Small intestine (tissue), 7 donors: ENCODE results near the gene PANX2. TPM values are rescaled to one million over a fixed set of nuclear protein-coding genes. Genes with fewer than 3 reads are reported as not detected.

ENCODE experiments used
- DNase-seq, 2 donors: peaks; one replicate each; pipeline versions ENCODE4 v3.0.0 to v3.0.0-alpha.2; 2013
- FAIRE-seq: peaks from 2 replicates; lab custom pipeline; 2012; peaks lifted over from hg19 to GRCh38; lab: Jason Lieb, UNC
- H3K27ac ChIP-seq, 3 donors: one replicate each; pipeline ENCODE4 v1.5.1; 2013; ENCODE audit warnings: low read length in 2 of 3, mild to moderate bottlenecking in 2 of 3, control low read depth in 1 of 3, inconsistent platforms in 1 of 3, low read depth in 1 of 3, moderate library complexity in 1 of 3
- H3K27me3 ChIP-seq, 3 donors: one replicate each; pipeline ENCODE4 v1.6.1; 2013; ENCODE audit warnings: low read length in 3 of 3, inconsistent platforms in 1 of 3; ENCODE audit not compliant: control insufficient read depth in 3 of 3, insufficient read depth in 3 of 3
- H3K36me3 ChIP-seq, 3 donors: one replicate each; pipeline ENCODE4 v1.6.1; 2013; ENCODE audit warnings: low read length in 3 of 3, inconsistent platforms in 1 of 3, low read depth in 1 of 3, mild to moderate bottlenecking in 1 of 3, moderate library complexity in 1 of 3; ENCODE audit not compliant: control insufficient read depth in 3 of 3, insufficient read depth in 2 of 3
- H3K4me1 ChIP-seq, 3 donors: one replicate each; pipeline ENCODE4 v1.6.1; 2013; ENCODE audit warnings: low read length in 2 of 3, inconsistent platforms in 1 of 3, low read depth in 1 of 3, mild to moderate bottlenecking in 1 of 3, moderate library complexity in 1 of 3; ENCODE audit not compliant: control insufficient read depth in 3 of 3, insufficient read depth in 2 of 3
- H3K4me3 ChIP-seq, 3 donors: one replicate each; pipeline ENCODE4 v1.5.1; 2013; ENCODE audit warnings: low read length in 3 of 3, control low read depth in 1 of 3, inconsistent platforms in 1 of 3, low read depth in 1 of 3, mild to moderate bottlenecking in 1 of 3, moderate library complexity in 1 of 3
- H3K9me3 ChIP-seq, 2 donors: one replicate each; pipeline ENCODE4 v1.6.1; 2013; ENCODE audit warnings: low read depth in 1 of 2, low read length in 1 of 2; ENCODE audit not compliant: control insufficient read depth in 2 of 2, insufficient read depth in 1 of 2
- WGBS, 3 donors: extraction: QIAGEN DNeasy Blood & Tissue Kit; methylation state at CpG; one replicate each; pipeline ENCODE4 v1.1.7; 2013; 5-methylcytosine and 5-hydroxymethylcytosine counted together
- polyA plus RNA-seq, 4 donors: library from polyadenylated mRNA; stranded (reverse) in 3 of 4; unstranded in 1 of 4; fragments of 200-250 nt in 3 of 4; fragments of 120-200 nt in 1 of 4; gene quantifications; one replicate each; pipeline versions ENCODE4 v1.2.1 to v1.2.3, GENCODE V29; 2013
- donor health status: healthy with polysubstance abuse.
- donor health status: control.
- donor health status: control.
- donor health status: Bipolar disorder and iron deficiency.
- donor health status: healthy.

The PANX2 gene
- polyA plus RNA-seq, 4 donors: 0.12 to 0.36 TPM; not detected in 2

GRCh38 chr22:50178471-50178864, 7.9 kb downstream of the PANX2 start:
- no peaks in the 10 kb centered on the region for H3K27me3 ChIP-seq
- WGBS, 3 donors: 61 to 74% (median 65%) methylated on average over 21 to 22 of the region's 22 CpGs
- no peak overlapping the region for H3K4me3 ChIP-seq
- no peaks in the 10 kb centered on the region for H3K9me3 ChIP-seq
- H3K27ac ChIP-seq: no peak overlapping the region
- FAIRE-seq (no peak), DNase-seq (no peak)
- H3K4me1 ChIP-seq: no peaks in the 10 kb centered on the region
- H3K36me3 ChIP-seq: no peaks in the 10 kb centered on the region

DNA sequence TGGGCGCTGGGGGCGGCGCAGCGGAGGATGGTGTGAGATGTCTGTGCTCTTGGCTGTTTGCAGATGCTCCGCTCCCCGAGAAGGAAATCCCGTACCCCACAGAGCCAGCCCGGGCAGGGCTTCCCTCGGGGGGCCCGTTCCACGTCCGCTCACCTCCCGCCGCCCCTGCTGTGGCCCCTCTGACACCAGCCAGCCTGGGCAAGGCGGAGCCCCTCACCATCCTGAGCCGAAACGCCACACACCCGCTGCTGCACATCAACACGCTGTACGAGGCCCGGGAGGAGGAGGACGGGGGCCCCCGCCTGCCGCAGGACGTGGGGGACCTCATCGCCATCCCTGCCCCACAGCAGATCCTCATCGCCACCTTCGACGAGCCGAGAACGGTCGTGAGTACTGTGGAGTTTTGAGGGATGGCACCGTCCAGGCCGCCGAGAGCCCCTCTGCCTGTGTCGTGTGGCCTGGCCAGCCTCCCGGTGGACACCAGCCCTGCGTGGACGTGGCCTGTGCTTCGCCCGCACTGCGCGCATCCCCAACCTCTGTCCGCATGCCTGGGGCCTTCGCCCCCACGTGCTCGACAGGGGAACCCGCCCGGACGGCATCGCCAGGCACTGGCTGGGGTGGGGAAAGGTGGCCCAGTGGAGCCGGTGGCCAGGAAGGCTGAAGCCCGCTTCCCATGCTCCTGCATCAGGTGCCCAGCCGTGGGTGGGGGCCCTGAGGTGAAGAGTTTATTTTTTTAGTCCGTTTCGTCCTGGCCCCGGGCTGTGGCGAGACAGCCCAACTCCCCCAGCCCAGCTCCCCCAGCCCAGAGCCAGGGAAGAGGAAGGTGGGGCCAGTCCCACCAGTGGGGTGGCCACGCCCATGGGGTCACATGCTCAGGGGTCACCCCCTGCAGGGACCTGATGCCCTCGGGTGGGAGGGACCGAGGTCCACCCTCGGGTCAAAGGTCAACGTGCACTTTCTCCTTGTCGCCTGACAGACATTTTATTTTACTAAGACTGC, 8.6 kb downstream of the PANX2 start:
- Histone ChIP-seq H3K27ac (no peak overlapping the region), H3K4me3 (no peak overlapping the region), H3K9me3 (no peaks in the 10 kb centered on the region), H3K4me1 (peaks cover 0 to 3% (median 0%) of the 10 kb centered on the region in 3 donors), H3K27me3 (no peaks in the 10 kb centered on the region), H3K36me3 (no peaks in the 10 kb centered on the region)
- DNase-seq (no peak), FAIRE-seq (no peak)
- WGBS, 3 donors: 75 to 81% (median 79%) methylated on average over 55 to 64 of the region's 64 CpGs

DNA sequence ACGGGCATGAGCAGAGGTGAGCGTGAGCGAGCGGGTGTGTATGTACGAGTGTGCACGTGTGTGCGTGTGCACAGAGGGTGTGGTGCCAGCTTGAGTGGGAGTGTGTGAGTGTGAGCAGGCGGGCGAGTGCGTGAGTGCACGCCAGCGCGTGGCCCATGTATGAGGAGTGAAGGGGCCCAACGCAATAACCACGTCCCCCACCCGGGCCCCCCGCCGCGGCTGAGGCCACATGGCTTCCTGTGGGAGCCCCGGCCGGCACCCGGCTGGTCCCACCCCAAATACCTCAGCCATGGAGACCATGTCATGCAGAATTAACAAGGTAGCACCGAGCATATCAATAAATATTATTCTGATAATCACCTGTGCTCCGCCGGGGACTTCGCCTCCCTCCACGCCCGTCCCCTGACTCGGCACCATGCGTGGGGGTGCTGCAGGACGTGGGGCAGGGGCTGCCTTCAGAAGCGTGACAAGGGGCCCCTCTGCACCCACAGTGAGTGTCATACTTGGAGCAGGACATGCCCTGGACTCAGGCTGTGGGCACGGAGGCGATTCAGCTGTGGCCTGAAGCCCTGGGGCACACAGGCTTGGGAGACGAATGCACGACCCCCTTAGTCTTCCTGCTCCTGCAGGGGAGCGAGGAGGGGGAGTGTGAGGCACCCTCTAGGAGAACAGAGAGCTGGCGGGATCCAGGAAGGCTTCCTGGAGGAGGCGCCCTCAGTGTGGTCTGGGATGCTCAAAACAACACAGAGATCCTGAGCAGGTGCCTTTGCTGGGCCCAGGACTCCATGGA, 9.6 kb downstream of the PANX2 start:
- Histone ChIP-seq H3K36me3 (no peaks in the 10 kb centered on the region), H3K27me3 (peaks cover 0 to 3% (median 0%) of the 10 kb centered on the region in 3 donors), H3K4me3 (no peak overlapping the region), H3K4me1 (peaks cover 0 to 9% (median 0%) of the 10 kb centered on the region in 3 donors), H3K27ac (no peak overlapping the region), H3K9me3 (no peaks in the 10 kb centered on the region)
- DNase-seq: no peak
- FAIRE-seq: no peak
- WGBS, 3 donors: 24 to 63% (median 39%) methylated on average over 39 of the region's 39 CpGs

DNA sequence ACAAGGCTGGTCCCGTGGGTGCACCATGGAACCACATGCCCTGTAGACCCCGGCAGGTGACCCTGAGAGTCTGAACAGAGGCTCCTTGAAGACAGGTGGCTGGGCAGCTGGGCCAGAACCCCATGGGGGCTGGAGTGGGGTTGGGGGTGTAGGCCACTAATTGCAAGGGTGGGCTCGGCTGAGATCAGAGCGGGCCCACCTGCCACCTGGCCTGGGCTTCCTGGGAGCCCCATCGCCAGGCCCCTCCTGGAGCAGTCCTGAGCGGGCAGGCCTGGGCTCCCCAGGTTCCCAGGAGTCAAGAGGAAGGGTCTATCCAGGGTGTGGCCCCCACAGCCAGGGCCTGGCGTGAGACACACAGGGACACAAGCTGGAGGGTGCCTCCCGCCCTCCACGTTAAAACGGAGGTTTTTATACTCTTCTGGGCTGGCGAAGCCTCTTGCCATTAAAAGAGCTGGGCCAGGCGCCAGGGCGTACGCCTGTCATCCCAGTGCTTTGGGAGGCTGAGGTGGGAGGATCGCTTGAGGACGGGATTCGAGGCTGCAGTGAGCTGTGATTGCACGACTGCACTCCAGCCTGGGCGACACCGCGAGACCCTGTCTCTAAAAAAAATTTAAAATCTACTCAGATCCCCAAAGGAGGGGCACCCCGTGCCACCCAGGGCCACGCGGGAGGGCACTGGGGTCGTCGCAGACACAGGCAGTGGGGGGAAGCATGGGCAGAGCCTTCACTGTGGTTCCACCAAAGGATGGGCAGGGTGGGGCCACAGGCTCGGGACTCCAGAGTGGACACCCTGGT, 10.4 kb downstream of the PANX2 start:
- no peaks in the 10 kb centered on the region for H3K9me3 ChIP-seq
- WGBS, 3 donors: 88 to 92% (median 90%) methylated on average over 27 of the region's 27 CpGs
- H3K36me3 ChIP-seq: no peaks in the 10 kb centered on the region
- H3K27me3 ChIP-seq: peaks cover 0 to 3% (median 0%) of the 10 kb centered on the region in 3 donors
- H3K27ac ChIP-seq: no peak overlapping the region
- FAIRE-seq (no peak), DNase-seq (no peak)
- H3K4me1 ChIP-seq: peaks cover 0 to 13% (median 0%) of the 10 kb centered on the region in 3 donors
- H3K4me3 ChIP-seq: no peak overlapping the region

DNA sequence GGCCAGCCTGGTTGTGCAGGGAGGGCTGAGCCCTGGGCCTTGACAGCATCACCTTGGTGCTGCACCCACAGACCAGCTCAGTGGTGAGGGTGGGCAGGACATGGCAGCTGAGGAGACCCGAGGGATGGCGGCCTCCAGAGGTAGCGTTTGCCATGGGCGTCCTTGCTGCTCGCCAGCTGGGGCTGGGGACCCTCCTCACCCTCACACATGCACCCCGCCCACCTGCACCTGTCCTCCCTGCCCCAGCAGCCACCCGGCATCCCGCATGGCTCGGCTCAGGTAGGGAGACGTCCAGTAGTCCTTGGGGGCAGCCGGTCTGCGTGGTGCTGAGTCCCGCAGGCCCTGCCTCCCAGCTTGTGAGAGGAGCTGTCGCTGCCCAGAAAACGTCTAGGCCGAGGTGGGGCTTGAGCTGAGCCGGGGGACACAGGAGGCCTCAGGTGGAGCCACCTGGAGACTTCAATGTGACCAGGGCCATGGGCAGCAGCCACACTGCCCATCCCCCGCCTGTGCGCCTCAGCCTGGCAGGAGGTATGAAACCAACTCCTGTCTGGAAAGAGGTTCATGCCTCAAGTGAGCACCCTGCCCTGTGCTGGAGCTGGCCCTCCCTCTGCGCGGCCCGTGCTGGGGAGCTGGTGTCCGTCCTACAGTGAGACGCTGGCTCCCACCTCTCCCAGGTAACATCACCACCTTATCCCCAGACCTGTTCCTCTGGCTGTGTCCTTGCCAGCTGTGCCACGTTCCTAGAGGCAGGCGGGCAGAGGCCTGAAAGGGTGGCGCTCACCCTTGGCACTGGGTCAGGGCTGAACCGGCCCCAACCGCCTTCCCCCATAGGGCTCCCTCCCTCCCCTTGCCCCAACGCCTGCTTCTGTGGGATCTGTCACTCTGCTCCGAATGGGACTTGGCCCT, 11.9 kb downstream of the PANX2 start:
- H3K27me3 ChIP-seq: peaks cover 0 to 3% (median 0%) of the 10 kb centered on the region in 3 donors
- peaks cover 0 to 22% (median 0%) of the 10 kb centered on the region in 3 donors for H3K4me1 ChIP-seq
- WGBS, 3 donors: 75 to 79% (median 75%) methylated on average over 27 to 31 of the region's 31 CpGs
- no peak overlapping the region for H3K27ac ChIP-seq
- FAIRE-seq (no peak), DNase-seq (no peak)
- H3K36me3 ChIP-seq: no peaks in the 10 kb centered on the region
- H3K9me3 ChIP-seq: no peaks in the 10 kb centered on the region
- no peak overlapping the region for H3K4me3 ChIP-seq

GRCh38 chr22:50183141-50183971, 12.8 kb downstream of the PANX2 start:
- peaks cover 0 to 22% (median 0%) of the 10 kb centered on the region in 3 donors for H3K4me1 ChIP-seq
- FAIRE-seq: no peak
- H3K9me3 ChIP-seq: no peaks in the 10 kb centered on the region
- H3K36me3 ChIP-seq: peaks cover 0 to 3% (median 0%) of the 10 kb centered on the region in 3 donors
- DNase-seq: no peak
- WGBS, 3 donors: 71 to 77% (median 74%) methylated on average over 19 of the region's 19 CpGs
- H3K27ac ChIP-seq: no peak overlapping the region
- H3K27me3 ChIP-seq: peaks cover 0 to 3% (median 0%) of the 10 kb centered on the region in 3 donors
- no peak overlapping the region for H3K4me3 ChIP-seq
